ENCODE data around the gene CCDC80.

Gene CCDC80

GRCh38 chr3:112632596-112632995 lies 8.3 kb downstream of the CCDC80 start:
- no peak for DNase-seq

- DNase-seq, result no peak
These were observed 9.7 kb downstream of the CCDC80 start for GRCh38 chr3:112631257-112631656.

- DNase-seq, result no peak
These were observed 11.5 kb downstream of the CCDC80 start for GRCh38 chr3:112629425-112629824.

GRCh38 chr3:112627919-112628466 lies 12.9 kb downstream of the CCDC80 start:
- DNase-seq, result no peak

- DNase-seq, result no peak
These were observed 13.5 kb downstream of the CCDC80 start for GRCh38 chr3:112627419-112627818.

GRCh38 chr3:112623717-112624116 lies 17.2 kb downstream of the CCDC80 start:
- no peak for DNase-seq

- no peak for DNase-seq
These were observed 17.7 kb downstream of the CCDC80 start for GRCh38 chr3:112623213-112623612.

GRCh38 chr3:112619295-112619694 lies 21.6 kb downstream of the CCDC80 start:
- DNase-seq, result no peak

- DNase-seq, result no peak
These were observed 23.7 kb downstream of the CCDC80 start for GRCh38 chr3:112617285-112617684.

- no peak for DNase-seq
These were observed 24.8 kb downstream of the CCDC80 start for GRCh38 chr3:112615989-112616731.

- no peak for DNase-seq
These were observed 29.0 kb downstream of the CCDC80 start for GRCh38 chr3:112611752-112612515.

- DNase-seq, result no peak
These were observed 30.8 kb downstream of the CCDC80 start for GRCh38 chr3:112610121-112610520.

- no peak for DNase-seq
These were observed 33.1 kb downstream of the CCDC80 start for GRCh38 chr3:112607863-112608262.

GRCh38 chr3:112606098-112606497 lies 34.8 kb downstream of the CCDC80 start:
- DNase-seq, result no peak

- DNase-seq, result no peak
These were observed 35.7 kb downstream of the CCDC80 start for GRCh38 chr3:112605285-112605684.

- DNase-seq, result no peak
These were observed 36.4 kb downstream of the CCDC80 start for GRCh38 chr3:112604536-112604935.

GRCh38 chr3:112602217-112602838 lies 38.6 kb downstream of the CCDC80 start:
- no peak for DNase-seq

- DNase-seq, result no peak
These were observed 42.2 kb downstream of the CCDC80 start for GRCh38 chr3:112598731-112599130.

- no peak for DNase-seq
These were observed 43.0 kb downstream of the CCDC80 start for GRCh38 chr3:112597945-112598344.

- DNase-seq, result no peak
These were observed 46.1 kb downstream of the CCDC80 start for GRCh38 chr3:112594856-112595255.

GRCh38 chr3:112593258-112593657 lies 47.7 kb downstream of the CCDC80 start:
- no peak for DNase-seq

- no peak for DNase-seq
These were observed 53.6 kb downstream of the CCDC80 start for GRCh38 chr3:112587336-112587735.

- no peak for DNase-seq
These were observed 55.2 kb downstream of the CCDC80 start for GRCh38 chr3:112585782-112586181.

- DNase-seq, result no peak
These were observed 57.8 kb downstream of the CCDC80 start for GRCh38 chr3:112583105-112583504.
